PC-3 (cell line): ENCODE data around the gene DDX53. TPM values are rescaled to one million over a fixed set of nuclear protein-coding genes. Genes with fewer than 3 reads are reported as not detected.
A peak's percentile ranks its signal among the peaks of the same experiment; 100 is the strongest.

Experiments
- ATAC-seq: fragments of 200-7000 bp; cut with Tn5 transposase; 2 replicates; pipeline ENCODE4 v1.9.1; 2020; ENCODE audit warnings: mild to moderate bottlenecking, moderate library complexity
- BruUV-seq: library from RNA; stranded (reverse); fragments of 400-500 nt; replicated peaks from 2 replicates; lab custom pipeline; 2021; lab: Mats Ljungman, UMichigan
- CTCF ChIA-PET: fragments of 300-600 bp; sonication (Branson Sonifier 250); formaldehyde crosslinking; loops from one replicate; lab custom pipeline; 2022; ENCODE audit warnings: antibody characterized with exemption; lab: Charles Lee
- POLR2A ChIA-PET: fragments of 300-600 bp; sonication (Branson Sonifier 250); formaldehyde crosslinking; loops from one replicate; lab custom pipeline; 2022; ENCODE audit warnings: antibody characterized with exemption; ENCODE audit not compliant: unreplicated experiment; lab: Charles Lee
- DNase-seq: peaks from one replicate; pipeline ENCODE4 v3.0.0-alpha.2; 2015
- H2AFZ ChIP-seq: fragments of 300-600 bp; sonication (generic); 2 replicates; pipeline ENCODE4 v1.6.0; 2016; ENCODE audit warnings: antibody characterized with exemption, low read length
- H3F3A ChIP-seq: fragments of 300-600 bp; sonication (generic); one replicate; pipeline ENCODE4 v1.6.0; 2017; ENCODE audit warnings: antibody characterized with exemption, low read length, control low read depth, mild to moderate bottlenecking; ENCODE audit not compliant: unreplicated experiment
- H3K27ac ChIP-seq: fragments of 300-600 bp; sonication (generic); 2 replicates; pipeline ENCODE4 v1.5.1; 2016; ENCODE audit warnings: mild to moderate bottlenecking, low read length
- H3K27me3 ChIP-seq: fragments of 300-600 bp; sonication (generic); 2 replicates; pipeline ENCODE4 v1.6.1; 2016; ENCODE audit warnings: low read length, mixed read lengths
- H3K36me3 ChIP-seq: fragments of 300-600 bp; sonication (generic); 2 replicates; pipeline ENCODE4 v1.6.1; 2016; ENCODE audit warnings: low read depth, mixed run types, low read length, mixed read lengths
- H3K4me1 ChIP-seq: fragments of 300-600 bp; sonication (generic); 2 replicates; pipeline ENCODE4 v1.5.1; 2016; ENCODE audit warnings: low read length; ENCODE audit not compliant: insufficient read depth
- H3K4me2 ChIP-seq: fragments of 300-600 bp; sonication (generic); 2 replicates; pipeline ENCODE4 v1.6.0; 2016; ENCODE audit warnings: low read length
- H3K4me3 ChIP-seq: fragments of 300-600 bp; sonication (generic); 2 replicates; pipeline ENCODE4 v1.5.1; 2016; ENCODE audit warnings: mild to moderate bottlenecking, low read length, mixed read lengths
- H3K79me2 ChIP-seq: fragments of 300-600 bp; sonication (generic); 2 replicates; pipeline ENCODE4 v1.6.1; 2017; ENCODE audit warnings: low read length, mixed read lengths
- H3K9ac ChIP-seq: fragments of 300-600 bp; sonication (generic); 2 replicates; pipeline ENCODE4 v1.6.0; 2016; ENCODE audit warnings: mild to moderate bottlenecking, low read length
- H3K9me2 ChIP-seq: fragments of 300-600 bp; sonication (generic); replicated peaks from 2 replicates; pipeline ENCODE4 v1.6.1; 2016; ENCODE audit warnings: mixed run types, low read length, mixed read lengths
- H3K9me3 ChIP-seq: fragments of 300-600 bp; sonication (generic); 2 replicates; pipeline ENCODE4 v1.6.1; 2016; ENCODE audit warnings: low read length, mixed read lengths
- H4K20me1 ChIP-seq: fragments of 300-600 bp; sonication (generic); 2 replicates; pipeline ENCODE4 v1.6.1; 2016; ENCODE audit warnings: low read length, mixed read lengths
- EZH2 ChIP-seq: fragments of 300-600 bp; sonication (generic); IDR thresholded peaks from one replicate; pipeline ENCODE4 v1.6.1; 2017; ENCODE audit warnings: antibody characterized with exemption, mild to moderate bottlenecking, low read length; ENCODE audit not compliant: unreplicated experiment
- EZH2phosphoT487 ChIP-seq: fragments of 300-600 bp; sonication (generic); IDR thresholded peaks from 2 replicates; pipeline ENCODE4 v1.6.1; 2018; ENCODE audit warnings: mild to moderate bottlenecking, antibody characterized with exemption, low read length, borderline replicate concordance
- intact Hi-C: fragments of 100-400 bp; cut with micrococcal nuclease; formaldehyde crosslinking; loops from 2 replicates; pipeline ENCODE4 v1.9.0; 2023
- total RNA-seq: library from RNA; depleted of rRNA; stranded (reverse); fragments of >200 nt; gene quantifications from 2 replicates; pipeline ENCODE4 v1.2.3, GENCODE V29; 2014
- TF ChIP-seq, protein P1 (sequence below): fragments of 300-600 bp; sonication (generic); conservative IDR thresholded peaks from 2 replicates; pipeline ENCODE4 v1.5.1; 2017; ENCODE audit warnings: antibody characterized with exemption, low read depth, mild to moderate bottlenecking, low read length

DDX53 gene
- total RNA-seq, 1 experiment from 2014 or later, result not detected

DNA sequence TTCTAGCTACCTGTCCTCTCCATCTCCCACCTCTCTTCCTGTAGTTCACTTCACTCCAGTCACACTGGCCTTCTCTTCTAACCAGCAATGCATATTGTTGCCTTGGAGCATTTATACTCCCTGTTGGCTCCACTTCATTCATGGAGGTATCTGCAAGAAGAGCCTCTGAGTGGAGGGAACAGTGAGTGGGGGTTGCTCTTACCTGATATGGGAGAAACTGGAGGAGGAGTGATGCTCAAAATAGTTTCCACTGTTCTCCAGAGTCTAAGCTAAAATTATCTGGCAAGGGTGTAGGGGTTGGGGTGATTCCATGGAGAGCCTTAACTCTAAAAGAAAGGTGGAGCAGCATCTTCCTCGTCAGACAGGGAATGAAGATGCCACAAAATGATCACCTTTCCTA, 28.9 kb upstream of the DDX53 start:
- no peak overlapping the region for H3K4me2 ChIP-seq
- H3K79me2 ChIP-seq, result no peaks in the 10 kb centered on the region
- no peaks in the 10 kb centered on the region; the same call in 1 of the 2 replicates for H3K4me1 ChIP-seq
- no peaks in the 10 kb centered on the region for H3F3A ChIP-seq
- no peak for TF ChIP-seq EZH2phosphoT487
- TF ChIP-seq, protein P1, sequence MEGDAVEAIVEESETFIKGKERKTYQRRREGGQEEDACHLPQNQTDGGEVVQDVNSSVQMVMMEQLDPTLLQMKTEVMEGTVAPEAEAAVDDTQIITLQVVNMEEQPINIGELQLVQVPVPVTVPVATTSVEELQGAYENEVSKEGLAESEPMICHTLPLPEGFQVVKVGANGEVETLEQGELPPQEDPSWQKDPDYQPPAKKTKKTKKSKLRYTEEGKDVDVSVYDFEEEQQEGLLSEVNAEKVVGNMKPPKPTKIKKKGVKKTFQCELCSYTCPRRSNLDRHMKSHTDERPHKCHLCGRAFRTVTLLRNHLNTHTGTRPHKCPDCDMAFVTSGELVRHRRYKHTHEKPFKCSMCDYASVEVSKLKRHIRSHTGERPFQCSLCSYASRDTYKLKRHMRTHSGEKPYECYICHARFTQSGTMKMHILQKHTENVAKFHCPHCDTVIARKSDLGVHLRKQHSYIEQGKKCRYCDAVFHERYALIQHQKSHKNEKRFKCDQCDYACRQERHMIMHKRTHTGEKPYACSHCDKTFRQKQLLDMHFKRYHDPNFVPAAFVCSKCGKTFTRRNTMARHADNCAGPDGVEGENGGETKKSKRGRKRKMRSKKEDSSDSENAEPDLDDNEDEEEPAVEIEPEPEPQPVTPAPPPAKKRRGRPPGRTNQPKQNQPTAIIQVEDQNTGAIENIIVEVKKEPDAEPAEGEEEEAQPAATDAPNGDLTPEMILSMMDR, result no peak
- TF ChIP-seq EZH2, result no peak
- ATAC-seq (no peak), DNase-seq (no peak)
- no peak overlapping the region for H2AFZ ChIP-seq
- ChIA-PET CTCF (no interaction called here), POLR2A (no interaction called here)
- H3K9me2 ChIP-seq, result no peaks in the 10 kb centered on the region
- no peak overlapping the region for H3K9ac ChIP-seq
- BruUV-seq, result no TSS peak
- H3K36me3 ChIP-seq, result no peaks in the 10 kb centered on the region
- intact Hi-C loops, result no loop called here
- no peaks in the 10 kb centered on the region for H4K20me1 ChIP-seq
- H3K9me3 ChIP-seq, result no peaks in the 10 kb centered on the region
- no peak overlapping the region for H3K4me3 ChIP-seq
- H3K27me3 ChIP-seq, result no peaks in the 10 kb centered on the region
- H3K27ac ChIP-seq, result no peak overlapping the region

DNA sequence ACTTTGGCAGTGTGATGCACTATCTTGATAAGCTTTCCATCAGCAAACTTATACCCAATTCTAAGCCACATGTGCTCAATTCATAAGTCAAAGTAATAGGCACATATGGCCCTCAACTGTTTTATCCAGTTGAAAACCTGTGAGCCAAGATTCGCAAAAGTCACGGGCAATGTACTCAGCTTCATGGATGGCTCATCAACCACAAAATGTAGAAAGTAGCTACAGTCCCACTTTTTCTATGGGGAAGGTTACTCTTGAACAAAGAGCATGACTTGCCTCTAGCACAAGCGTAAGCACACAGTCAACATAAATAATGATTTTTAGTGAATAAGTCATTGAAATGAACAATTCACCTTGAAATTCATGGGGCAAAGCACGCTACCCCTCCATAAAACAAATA, 25.1 kb upstream of the DDX53 start:
- Histone ChIP-seq H3K4me1 (no peaks in the 10 kb centered on the region; the same call in 1 of the 2 replicates), H3K79me2 (no peaks in the 10 kb centered on the region), H3K36me3 (no peaks in the 10 kb centered on the region), H3K4me3 (no peak overlapping the region), H3K9me3 (no peaks in the 10 kb centered on the region), H3K27me3 (no peaks in the 10 kb centered on the region), H3K27ac (peak overlapping the region; percentile 45), H3K9ac (no peak overlapping the region), H2AFZ (no peak overlapping the region), H3K4me2 (no peak overlapping the region), H4K20me1 (no peaks in the 10 kb centered on the region), H3K9me2 (no peaks in the 10 kb centered on the region), H3F3A (no peaks in the 10 kb centered on the region)
- BruUV-seq, result no TSS peak
- no peak for TF ChIP-seq EZH2
- TF ChIP-seq EZH2phosphoT487, result no peak
- TF ChIP-seq, protein P1, result no peak
- ATAC-seq (peak; percentile 22; the same call in 1 of the 2 replicates), DNase-seq (peak; percentile 46)
- intact Hi-C loops, result no loop called here
- POLR2A ChIA-PET, result no interaction called here
- CTCF ChIA-PET, result no interaction called here

DNA sequence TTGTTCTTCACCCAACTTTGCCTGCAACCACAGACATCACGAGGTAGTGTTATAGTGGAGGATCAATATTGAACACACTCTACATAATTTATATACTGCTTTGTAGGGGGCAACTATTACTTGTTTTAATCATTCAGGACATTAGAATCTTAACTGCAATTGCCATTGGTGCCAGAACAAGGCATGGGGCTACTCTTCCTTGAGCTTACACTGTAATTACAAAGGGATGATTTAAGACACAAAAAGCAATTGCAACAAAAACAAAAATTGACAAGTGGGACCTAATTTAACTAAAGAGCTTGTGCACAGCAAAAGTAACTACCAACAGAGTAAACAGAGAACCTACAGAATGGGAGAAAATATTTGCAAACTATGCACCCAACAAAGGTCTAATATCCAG, 24.0 kb upstream of the DDX53 start:
- Histone ChIP-seq H3F3A (no peaks in the 10 kb centered on the region), H3K4me1 (no peaks in the 10 kb centered on the region; the same call in 1 of the 2 replicates), H3K36me3 (no peaks in the 10 kb centered on the region), H3K4me2 (no peak overlapping the region), H3K4me3 (no peak overlapping the region), H3K27me3 (no peaks in the 10 kb centered on the region), H3K79me2 (no peaks in the 10 kb centered on the region), H3K27ac (no peak overlapping the region), H3K9ac (no peak overlapping the region), H2AFZ (no peak overlapping the region), H3K9me3 (no peaks in the 10 kb centered on the region), H4K20me1 (no peaks in the 10 kb centered on the region), H3K9me2 (no peaks in the 10 kb centered on the region)
- DNase-seq (no peak), ATAC-seq (no peak)
- CTCF ChIA-PET, result no interaction called here
- intact Hi-C loops, result no loop called here
- TF ChIP-seq EZH2, result no peak
- TF ChIP-seq, protein P1, result no peak
- TF ChIP-seq EZH2phosphoT487, result no peak
- no TSS peak for BruUV-seq
- POLR2A ChIA-PET, result no interaction called here
